NCI-H82 (cell line): ENCODE data around the gene ATRNL1.

Source experiments
- DNase-seq: peaks from one replicate; lab custom pipeline; 2025; lab: John Stamatoyannopoulos, UW

ATRNL1 gene

GRCh38 chr10:115948465-115948864, 855.3 kb downstream of the ATRNL1 start:
- peak; percentile 39 for DNase-seq

DNA sequence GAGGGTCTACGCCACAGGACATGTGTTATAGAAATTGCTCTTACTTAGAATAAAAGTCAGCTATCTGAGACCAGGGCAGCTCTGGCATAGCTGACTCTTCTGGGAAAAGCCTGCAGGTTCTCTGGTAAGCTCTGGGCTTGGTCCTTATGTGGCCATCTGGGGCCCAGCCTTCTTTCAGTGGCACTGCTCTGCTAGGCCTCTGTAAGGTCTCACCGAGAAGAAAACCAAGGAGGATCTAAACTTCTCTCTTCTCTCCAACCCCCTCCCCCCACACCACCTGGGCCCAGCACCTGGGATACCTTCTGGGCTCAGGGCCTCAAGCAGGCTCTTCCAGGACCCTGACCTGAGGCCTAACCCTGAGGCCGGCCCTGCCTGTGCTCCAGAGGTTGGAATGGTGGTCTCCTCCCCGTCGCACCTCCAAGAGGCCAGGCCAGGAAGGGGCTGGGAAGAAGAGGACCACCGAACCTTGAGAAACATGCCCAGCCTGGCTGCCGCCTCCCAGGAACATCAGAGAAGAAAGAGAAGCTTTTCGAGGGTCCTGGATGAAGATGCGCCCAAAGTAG, 856.2 kb downstream of the ATRNL1 start:
- DNase-seq, result peak; percentile 4

DNA sequence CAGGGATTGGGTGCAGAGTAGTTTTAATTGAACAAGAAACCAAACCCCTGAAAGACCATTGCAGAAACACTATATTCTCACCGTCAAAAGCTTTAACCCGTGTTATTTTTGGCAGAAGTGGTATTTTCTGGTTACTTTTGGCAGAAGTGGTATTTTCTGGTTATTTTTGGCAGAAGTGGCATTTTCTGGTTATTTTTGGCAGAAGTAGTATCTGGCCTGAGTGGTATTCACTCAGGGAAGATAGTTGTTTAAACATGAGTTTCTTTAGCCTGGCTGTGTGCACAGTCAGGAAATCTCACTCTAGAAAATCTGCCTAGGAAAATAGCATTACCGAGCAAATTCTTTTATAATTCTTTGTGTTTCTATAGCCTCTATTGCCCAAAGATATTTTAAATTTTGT, 857.2 kb downstream of the ATRNL1 start:
- DNase-seq, result no peak

- peak; percentile 11 for DNase-seq
Measured at GRCh38 chr10:115951242-115951641, 858.1 kb downstream of the ATRNL1 start.

GRCh38 chr10:115953281-115953680, 860.1 kb downstream of the ATRNL1 start:
- no peak for DNase-seq

DNA sequence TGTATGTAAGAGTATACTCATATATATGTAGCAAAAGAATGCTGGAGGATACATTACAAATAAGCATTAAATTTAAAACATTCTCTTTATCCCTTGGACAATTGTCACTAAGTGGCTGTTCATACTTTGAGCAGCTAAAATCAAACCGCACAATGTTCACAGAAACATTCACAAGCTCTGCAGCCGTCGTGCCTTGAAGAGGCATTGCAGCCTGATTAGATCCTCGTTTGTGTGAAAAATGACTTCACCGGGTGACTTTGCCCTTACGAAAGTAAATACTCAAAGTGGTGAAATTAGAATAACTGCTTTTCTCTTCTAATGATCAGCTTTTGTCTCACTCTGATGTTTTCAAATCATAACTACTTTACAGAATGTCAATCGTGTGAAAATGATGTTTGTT, 860.8 kb downstream of the ATRNL1 start:
- DNase-seq, result no peak

- DNase-seq, result no peak
Measured at GRCh38 chr10:115956225-115957011, 863.3 kb downstream of the ATRNL1 start.

- no peak for DNase-seq
Measured at GRCh38 chr10:115957012-115957399, 863.8 kb downstream of the ATRNL1 start.

- no peak for DNase-seq
Measured at GRCh38 chr10:115957786-115958442, 864.7 kb downstream of the ATRNL1 start.

DNA sequence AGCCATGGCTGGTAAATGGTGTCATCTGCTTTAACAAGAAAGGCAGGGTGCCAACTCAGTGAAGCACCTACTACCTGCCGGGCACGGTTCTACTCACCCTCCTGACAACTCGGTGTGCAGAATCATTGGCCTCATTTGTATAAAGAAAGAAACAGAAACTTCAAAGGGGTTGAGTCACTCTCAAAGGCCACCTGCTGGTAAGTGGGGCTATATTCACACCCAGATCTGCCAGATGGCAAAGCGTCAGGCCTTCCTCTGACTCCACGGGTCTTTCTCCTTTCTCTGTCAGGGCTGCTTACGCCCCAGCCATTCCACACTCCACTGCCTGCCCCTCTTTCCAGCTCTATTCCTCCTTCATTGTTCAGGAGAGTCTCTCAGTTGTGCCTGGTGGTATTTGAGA, 870.7 kb downstream of the ATRNL1 start:
- DNase-seq, result peak; percentile 63

DNA sequence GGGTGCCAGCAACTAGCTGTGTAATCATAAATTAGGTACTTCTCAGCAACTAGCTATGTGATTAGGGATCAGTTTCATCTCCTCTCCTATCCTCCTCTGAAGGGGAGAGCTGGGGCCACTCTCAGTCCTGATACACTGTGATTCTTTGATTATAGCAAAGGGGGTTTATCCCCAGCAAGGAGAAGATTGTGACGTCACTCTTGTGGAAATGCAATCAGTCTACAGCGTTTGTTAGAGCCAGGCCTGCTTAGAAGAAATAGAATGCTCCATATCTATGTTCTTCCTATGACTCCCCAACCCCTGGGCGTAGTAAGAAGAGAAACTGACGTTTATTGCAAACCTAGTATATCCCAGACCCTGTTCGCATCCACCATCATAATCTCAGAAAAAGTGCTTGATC, 871.7 kb downstream of the ATRNL1 start:
- no peak for DNase-seq

DNA sequence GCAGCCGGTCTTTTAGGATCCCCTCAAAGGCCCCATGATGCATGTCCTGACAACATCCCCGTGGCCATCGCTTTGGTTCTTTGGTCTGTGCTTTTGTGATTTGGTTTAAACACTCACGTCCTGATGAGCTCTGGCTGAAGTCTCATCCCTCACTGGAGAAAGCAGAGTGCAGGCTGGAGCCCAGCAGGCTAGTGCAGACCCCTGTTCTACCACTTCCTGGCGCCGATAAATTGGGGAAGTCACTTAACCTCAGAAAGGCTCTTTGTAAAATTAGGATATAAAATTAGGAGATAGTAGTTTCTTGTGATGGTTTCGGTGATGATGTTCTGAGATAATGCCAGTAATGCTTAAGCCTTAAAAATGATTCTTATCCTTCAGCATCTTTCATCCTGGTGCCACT, 872.2 kb downstream of the ATRNL1 start:
- no peak for DNase-seq

- no peak for DNase-seq
Measured at GRCh38 chr10:115968236-115968635, 875.1 kb downstream of the ATRNL1 start.

GRCh38 chr10:115969591-115969990, 876.4 kb downstream of the ATRNL1 start:
- no peak for DNase-seq

DNA sequence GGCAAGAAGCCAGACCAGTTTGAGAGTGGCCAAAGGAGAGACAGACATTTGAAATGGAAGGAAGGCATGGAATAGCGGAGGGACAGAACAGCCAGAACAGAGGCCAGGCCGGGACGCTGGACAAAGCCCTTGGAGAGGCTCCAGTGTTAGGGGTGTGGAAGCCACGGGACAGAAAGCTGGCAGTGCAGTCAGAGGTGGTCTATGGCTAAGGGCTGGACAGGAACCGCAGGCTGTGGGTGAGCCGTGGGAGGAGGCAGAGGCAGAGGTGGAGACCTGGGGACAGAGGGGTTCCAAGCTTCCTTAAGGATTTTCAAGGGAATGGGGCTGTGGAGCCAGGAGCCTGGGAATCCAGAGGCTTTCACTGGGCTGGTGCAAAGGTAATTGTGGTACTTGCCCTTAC, 878.8 kb downstream of the ATRNL1 start:
- DNase-seq, result no peak

DNA sequence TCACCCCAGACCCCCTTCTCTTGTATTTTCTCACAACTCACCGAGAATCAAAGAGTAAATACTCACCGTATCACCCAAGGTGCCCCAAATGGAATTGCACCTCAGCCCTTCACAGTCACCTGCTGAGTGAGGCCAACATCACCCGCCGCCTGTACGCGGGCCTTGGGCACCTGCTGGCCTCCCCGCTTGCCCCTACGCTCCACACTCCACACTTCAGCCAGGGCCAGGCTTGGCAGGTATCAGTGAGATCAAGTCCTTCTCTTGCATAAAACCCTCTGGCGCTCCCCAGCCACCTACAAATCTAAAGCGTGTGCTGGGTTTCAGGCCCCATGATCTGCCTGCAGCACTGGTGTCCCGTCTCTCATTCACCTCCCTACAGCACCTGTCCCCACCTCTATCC, 879.3 kb downstream of the ATRNL1 start:
- DNase-seq, result no peak

DNA sequence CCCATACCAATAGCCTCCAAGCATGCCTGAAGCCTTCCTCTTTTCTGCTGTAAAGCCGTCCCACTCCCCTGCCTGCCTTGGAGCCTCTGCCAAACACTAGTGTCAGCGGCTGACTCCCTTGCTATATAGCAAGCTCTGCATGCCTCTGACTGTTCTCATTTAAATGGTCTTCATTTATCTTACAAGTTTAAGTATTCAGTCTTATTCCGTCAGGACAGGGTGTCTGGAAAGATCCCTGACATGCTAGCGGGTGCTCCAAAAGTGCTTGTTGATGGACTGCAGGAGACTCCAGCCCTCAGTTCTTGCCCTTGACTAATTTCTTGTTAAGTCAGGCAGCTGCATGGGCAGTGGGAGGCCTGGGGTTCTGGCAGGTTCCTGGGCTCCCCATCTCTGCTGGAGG, 881.2 kb downstream of the ATRNL1 start:
- DNase-seq, result no peak

- DNase-seq, result no peak
Measured at GRCh38 chr10:115974816-115975430, 881.8 kb downstream of the ATRNL1 start.

- no peak for DNase-seq
Measured at GRCh38 chr10:115975506-115975905, 882.3 kb downstream of the ATRNL1 start.

DNA sequence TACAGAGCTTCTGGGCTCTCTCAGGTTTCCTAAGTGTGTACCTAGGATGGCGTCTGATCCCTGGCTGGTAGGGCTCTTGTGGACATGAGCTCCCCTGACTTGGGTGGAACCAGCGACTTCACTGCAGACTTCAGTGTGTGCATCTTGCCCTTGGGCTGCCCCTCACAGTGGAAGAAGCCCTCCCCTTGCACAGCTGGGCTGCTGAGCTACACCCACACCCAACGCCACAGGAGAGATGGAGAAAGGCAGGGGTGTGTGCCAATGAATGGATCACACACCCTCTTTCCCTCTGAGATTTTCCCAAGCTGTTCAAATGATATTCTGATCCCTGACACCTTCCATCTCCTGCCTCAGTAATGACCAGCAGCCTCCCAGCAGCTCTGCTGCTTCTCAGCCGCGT, 883.2 kb downstream of the ATRNL1 start:
- DNase-seq, result no peak

GRCh38 chr10:115977855-115978254, 884.7 kb downstream of the ATRNL1 start:
- no peak for DNase-seq

- peak; percentile 70 for DNase-seq
Measured at GRCh38 chr10:115979576-115979975, 886.4 kb downstream of the ATRNL1 start.

DNA sequence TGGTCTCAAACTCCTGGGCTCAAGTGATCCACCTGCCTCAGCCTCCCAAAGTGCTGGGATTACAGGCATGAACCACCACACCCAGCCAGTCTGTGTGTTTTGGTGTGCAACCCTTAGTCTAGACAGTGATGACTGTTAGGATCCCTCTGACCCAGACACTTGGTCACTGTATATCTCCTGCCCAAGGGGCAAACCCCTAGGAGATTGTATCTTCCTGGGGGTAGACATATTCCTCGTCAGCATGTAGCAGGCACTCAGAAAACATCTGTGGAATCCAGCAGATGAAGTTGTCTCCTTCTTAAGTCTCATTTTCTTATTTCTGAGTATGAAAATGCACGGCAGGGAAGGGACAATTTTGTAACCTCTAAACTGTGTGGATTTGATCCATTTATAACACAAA, 887.3 kb downstream of the ATRNL1 start:
- DNase-seq, result no peak
